HCT116 (cell line): ENCODE data around the gene FEZF1. TPM values are rescaled to one million over a fixed set of nuclear protein-coding genes. Genes with fewer than 3 reads are reported as not detected.
A peak's percentile ranks its signal among the peaks of the same experiment; 100 is the strongest.

ENCODE experiments used
- ATAC-seq: fragments of 200-7000 bp; cut with Tn5 transposase; 2 replicates; pipeline ENCODE4 v1.9.1; 2020; ENCODE audit warnings: mild to moderate bottlenecking, moderate library complexity
- BruUV-seq: library from RNA; stranded (reverse); fragments of 400-500 nt; replicated peaks from 2 replicates; lab custom pipeline; 2021; lab: Mats Ljungman, UMichigan
- CTCF ChIA-PET: fragments of 300-600 bp; sonication (Branson Sonifier 250); formaldehyde crosslinking; loops from one replicate; lab custom pipeline; 2021; ENCODE audit warnings: antibody characterized with exemption; lab: Charles Lee
- POLR2A ChIA-PET: fragments of 300-600, 350-600 bp; sonication (Branson Sonifier 250); formaldehyde crosslinking; loops from one replicate; lab custom pipeline; 2021; ENCODE audit warnings: antibody characterized with exemption; lab: Charles Lee
- RAD21 ChIA-PET, 2 experiments: fragments of 300-600 bp; sonication (Branson Sonifier 250); formaldehyde crosslinking; loops; one replicate each; lab custom pipeline; 2023; ENCODE audit warnings: low total read pairs in 2 of 2; ENCODE audit not compliant: uncharacterized antibody in 2 of 2, unreplicated experiment in 2 of 2, low non-redundant PET in 1 of 2; lab: Charles Lee
- DNase-seq: peaks from one replicate; pipeline ENCODE4 v3.0.0-alpha.2; 2010; ENCODE audit warnings: low read depth, low spot score
- H2AFZ ChIP-seq: fragments of 200-600 bp; shearing (Covaris generic), sonication (generic); 2 replicates; pipeline ENCODE4 v1.6.1; 2017; ENCODE audit warnings: low read depth, mixed run types, mixed read lengths, antibody characterized with exemption, low read length; ENCODE audit not compliant: poor library complexity, severe bottlenecking
- H3K27ac ChIP-seq: 2 replicates; pipeline ENCODE4 v1.5.1; 2012; ENCODE audit warnings: low read depth, low read length
- H3K27me3 ChIP-seq: fragments of 200-600 bp; sonication (generic); 2 replicates; pipeline ENCODE4 v1.6.1; 2016; ENCODE audit warnings: mixed run types, low read length, mixed read lengths; ENCODE audit not compliant: insufficient read depth
- H3K36me3 ChIP-seq, 2 experiments: fragments of 200-500 bp in 1 of 2; fragments of 200-600 bp in 1 of 2; sonication (Bioruptor generic) in 1 of 2; sonication (generic) in 1 of 2; 2 replicates each; pipeline versions ENCODE4 v1.5.1 to v1.6.1; 2014 to 2016; ENCODE audit warnings: low read length in 2 of 2, inconsistent platforms in 1 of 2, mixed read lengths in 1 of 2, mixed run types in 1 of 2; ENCODE audit not compliant: insufficient read depth in 2 of 2, control insufficient read depth in 1 of 2
- H3K4me1 ChIP-seq, 2 experiments: fragments of 200-600 bp in 1 of 2; sonication (generic) in 1 of 2; 2 replicates each; pipeline versions ENCODE4 v1.5.1 to v1.6.1; 2012 to 2017; ENCODE audit warnings: low read length in 2 of 2, inconsistent platforms in 1 of 2, mild to moderate bottlenecking in 1 of 2, mixed read lengths in 1 of 2, mixed run types in 1 of 2, moderate library complexity in 1 of 2; ENCODE audit not compliant: insufficient read depth in 2 of 2, control insufficient read depth in 1 of 2
- H3K4me2 ChIP-seq: fragments of 200-600 bp; sonication (generic); 2 replicates; pipeline ENCODE4 v1.6.1; 2017; ENCODE audit warnings: mixed run types, low read length, mixed read lengths
- H3K4me3 ChIP-seq, 2 experiments: fragments of 200-600 bp in 1 of 2; sonication (generic) in 1 of 2; replicated peaks in 1 of 2; 2 replicates each; pipeline ENCODE4 v1.5.1; 2011 to 2016; ENCODE audit warnings: low read length in 2 of 2, control low read depth in 1 of 2, low read depth in 1 of 2, mild to moderate bottlenecking in 1 of 2, mixed read lengths in 1 of 2, mixed run types in 1 of 2
- H3K79me2 ChIP-seq: fragments of 200-600 bp; sonication (generic); 2 replicates; pipeline ENCODE4 v1.6.1; 2017; ENCODE audit warnings: mild to moderate bottlenecking, mixed run types, low read length, moderate library complexity, mixed read lengths; ENCODE audit not compliant: insufficient read depth
- H3K9ac ChIP-seq: fragments of 200-600 bp; sonication (generic); 2 replicates; pipeline ENCODE4 v1.6.1; 2016; ENCODE audit warnings: low read length, mixed read lengths
- H3K9me2 ChIP-seq: fragments of 200-600 bp; sonication (generic), shearing (Covaris generic); 2 replicates; pipeline ENCODE4 v1.6.1; 2017; ENCODE audit warnings: mixed run types, mild to moderate bottlenecking, moderate library complexity; ENCODE audit not compliant: insufficient read depth
- H3K9me3 ChIP-seq, 2 experiments: fragments of 200-500 bp in 1 of 2; fragments of 200-600 bp in 1 of 2; sonication (Bioruptor generic) in 1 of 2; sonication (generic) in 1 of 2; 2 replicates each; pipeline ENCODE4 v1.6.1; 2014 to 2017; ENCODE audit warnings: low read length in 2 of 2, mixed read lengths in 2 of 2, inconsistent platforms in 1 of 2, low read depth in 1 of 2, mild to moderate bottlenecking in 1 of 2, mixed run types in 1 of 2, moderate library complexity in 1 of 2; ENCODE audit not compliant: control insufficient read depth in 1 of 2, insufficient read depth in 1 of 2
- H4K20me1 ChIP-seq: fragments of 200-600 bp; sonication (generic), shearing (Covaris generic); 2 replicates; pipeline ENCODE4 v1.6.1; 2017; ENCODE audit warnings: mixed run types, mild to moderate bottlenecking, moderate library complexity; ENCODE audit not compliant: insufficient read depth
- ELF1 ChIP-seq: IDR thresholded peaks from 2 replicates; pipeline ENCODE4 v1.6.1; 2012; ENCODE audit warnings: low read depth, borderline replicate concordance
- JUND ChIP-seq: IDR thresholded peaks from 2 replicates; pipeline ENCODE4 v1.6.1; 2012
- POLR2AphosphoS5 ChIP-seq: IDR thresholded peaks from 2 replicates; pipeline ENCODE4 v1.6.1; 2011; ENCODE audit warnings: mild to moderate bottlenecking, low read depth, low read length, moderate library complexity
- SIN3A ChIP-seq: IDR thresholded peaks from 2 replicates; pipeline ENCODE4 v1.6.1; 2012; ENCODE audit warnings: low read depth
- SP1 ChIP-seq: IDR thresholded peaks from 2 replicates; pipeline ENCODE4 v1.6.1; 2012; ENCODE audit warnings: low read depth
- TCF7L2 ChIP-seq: IDR thresholded peaks from 2 replicates; pipeline ENCODE4 v1.7.0; 2011; ENCODE audit warnings: borderline replicate concordance, inconsistent platforms; ENCODE audit not compliant: insufficient read depth, insufficient read length; ENCODE audit errors: extremely low read depth
- intact Hi-C: fragments of 100-400 bp; cut with micrococcal nuclease; formaldehyde crosslinking; loops from 2 replicates; pipeline ENCODE4 v1.10.0; 2022
- total RNA-seq: library from RNA; stranded (reverse); gene quantifications from one replicate; pipeline ENCODE4 v1.2.1, GENCODE V29; 2021; ENCODE audit not compliant: unreplicated experiment
- TF ChIP-seq, protein P1 (sequence below): IDR thresholded peaks from 2 replicates; pipeline ENCODE4 v1.6.1; 2012

FEZF1 gene
- total RNA-seq, 1 experiment from 2014 or later: 0.37 TPM

DNA sequence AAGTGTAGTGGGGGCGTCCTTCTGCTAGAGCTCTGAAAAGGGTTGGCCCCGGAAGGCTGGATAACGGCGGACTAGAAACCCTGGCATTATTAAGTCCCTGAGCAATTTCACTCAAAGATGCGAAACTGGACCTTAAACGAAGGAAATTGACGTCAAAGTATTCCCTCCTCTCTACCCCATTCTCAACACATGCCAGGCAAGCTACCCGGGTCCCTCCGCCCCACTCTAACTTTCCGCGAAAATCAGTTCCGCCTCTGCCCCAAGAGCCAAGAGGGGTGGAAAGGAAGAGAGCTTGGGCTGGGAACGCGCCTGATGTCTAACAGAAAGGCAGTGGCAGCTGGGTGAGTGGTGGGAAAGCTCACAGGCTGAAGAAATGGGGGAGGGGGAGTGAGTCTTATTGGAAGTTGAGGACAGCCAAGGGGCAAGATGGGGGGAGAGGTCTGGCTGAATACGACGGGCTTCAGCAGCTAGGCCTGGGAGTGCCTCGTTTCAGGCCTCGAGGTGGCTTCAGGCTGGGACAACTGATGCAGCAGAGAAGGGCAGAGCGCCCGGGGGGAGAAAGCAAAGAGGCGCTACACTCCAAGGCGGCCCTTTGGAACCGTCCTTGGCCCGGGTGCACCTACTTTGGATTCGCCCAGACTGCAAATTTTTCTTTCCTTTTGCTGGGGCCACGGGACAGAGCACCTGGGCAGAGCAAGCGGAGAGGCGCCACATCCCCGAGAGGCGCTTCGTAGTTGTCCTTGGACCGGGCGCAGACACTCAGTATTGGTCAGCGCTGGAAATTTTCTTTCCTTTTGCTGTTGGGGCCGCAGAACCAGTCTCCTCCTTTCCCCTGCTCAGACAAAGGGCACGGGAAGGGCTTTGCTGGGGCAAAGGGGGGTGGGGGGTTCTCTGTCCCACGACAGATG lies 2.0 kb upstream of the FEZF1 start:
- peak overlapping the region; percentile 91 for H3K4me2 ChIP-seq
- TSS peak; percentile 32 for BruUV-seq
- intact Hi-C loops: no loop called here
- H3K4me1 ChIP-seq: peaks cover 0 to 12% of the 10 kb centered on the region in 2 experiments; a peak in 3 of 4 replicates
- H4K20me1 ChIP-seq: no peaks in the 10 kb centered on the region
- no peak overlapping the region; the same call in 1 of the 2 replicates for H3K27ac ChIP-seq
- H3K27me3 ChIP-seq: no peaks in the 10 kb centered on the region
- peak overlapping the region; percentile 51 for H3K9ac ChIP-seq
- TF ChIP-seq SP1: no peak
- POLR2A ChIA-PET: interaction anchor here (1.4 kb wide), 1 partner anchor 8 kb away, joined by 3 read pairs; no protein-coding TSS in a partner anchor
- no peak for DNase-seq
- H3K9me2 ChIP-seq: no peaks in the 10 kb centered on the region
- H3K9me3 ChIP-seq: no peaks in the 10 kb centered on the region
- no peak for ATAC-seq
- RAD21 ChIA-PET: no interaction called here
- peak overlapping the region; percentile 59 for H2AFZ ChIP-seq
- H3K79me2 ChIP-seq: no peaks in the 10 kb centered on the region
- CTCF ChIA-PET: interaction anchor here (0.9 kb wide), 1 partner anchor 12 kb away, joined by 3 read pairs; no protein-coding TSS in a partner anchor
- peak overlapping the region; percentile 69 to 77 for H3K4me3 ChIP-seq
- H3K36me3 ChIP-seq: no peaks in the 10 kb centered on the region; a peak in 1 of 4 replicates

DNA sequence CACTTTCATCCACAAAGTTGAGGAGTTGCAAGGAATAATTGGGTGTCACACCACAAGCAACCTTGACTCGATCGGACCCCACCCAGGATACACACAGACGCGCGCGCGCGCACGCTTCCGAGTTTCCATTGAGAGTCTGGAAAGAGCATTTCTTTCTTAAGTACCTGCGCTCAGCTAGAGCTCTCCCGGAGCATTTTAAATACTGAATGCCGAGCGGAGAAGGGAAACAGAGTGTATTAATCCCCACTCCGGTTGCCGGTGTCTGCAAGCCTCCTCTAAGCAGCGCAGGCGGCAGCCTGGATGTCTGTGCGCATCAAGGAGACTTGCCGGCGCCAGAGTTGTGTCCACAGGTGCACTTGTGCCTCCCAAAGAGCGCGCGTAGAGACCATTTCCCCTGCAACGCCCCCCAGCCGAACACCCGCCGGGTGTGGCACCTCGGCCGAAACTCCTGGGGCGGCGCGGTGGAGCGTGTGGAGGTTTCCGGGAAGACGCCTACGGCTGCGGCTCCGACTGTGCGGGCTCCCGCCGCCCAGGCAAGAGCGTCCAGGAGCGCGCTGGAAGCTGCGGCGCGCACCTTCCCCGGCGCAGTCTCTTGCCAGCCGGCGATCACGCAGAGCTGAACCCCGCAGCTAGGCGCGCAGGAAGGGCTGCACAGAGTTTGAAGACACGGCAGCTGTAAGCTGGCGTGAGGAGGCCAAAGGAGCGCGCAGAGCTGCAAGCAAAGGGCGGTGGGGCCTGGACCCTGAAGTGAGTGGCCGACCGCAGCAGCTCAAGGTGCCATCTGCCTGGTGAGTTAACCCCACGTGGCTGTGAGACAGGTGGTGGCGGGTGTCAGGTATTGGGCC lies 1.1 kb upstream of the FEZF1 start:
- H3K79me2 ChIP-seq: no peaks in the 10 kb centered on the region
- H4K20me1 ChIP-seq: no peaks in the 10 kb centered on the region
- POLR2A ChIA-PET: interaction anchor here (1.4 kb wide), 1 partner anchor 9 kb away, joined by 3 read pairs; no protein-coding TSS in a partner anchor
- peak overlapping the region; percentile 91 for H3K4me2 ChIP-seq
- CTCF ChIA-PET: interaction anchor here (0.9 kb wide), 1 partner anchor 11 kb away, joined by 3 read pairs; no protein-coding TSS in a partner anchor
- peak overlapping the region; percentile 44; the same call in 1 of the 2 replicates for H3K27ac ChIP-seq
- TF ChIP-seq ELF1 (no peak), POLR2AphosphoS5 (peak; percentile 38; the same call in 1 of the 2 replicates), SIN3A (no peak), JUND (no peak), TCF7L2 (no peak)
- TF ChIP-seq, protein P1, sequence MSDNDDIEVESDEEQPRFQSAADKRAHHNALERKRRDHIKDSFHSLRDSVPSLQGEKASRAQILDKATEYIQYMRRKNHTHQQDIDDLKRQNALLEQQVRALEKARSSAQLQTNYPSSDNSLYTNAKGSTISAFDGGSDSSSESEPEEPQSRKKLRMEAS: no peak; the same call in 1 of the 2 replicates
- no peaks in the 10 kb centered on the region for H3K9me2 ChIP-seq
- H3K4me3 ChIP-seq: peak overlapping the region; percentile 69 to 77
- intact Hi-C loops: loop anchor here (2.0 kb wide), 1 partner anchor 67 kb away; no protein-coding TSS in a partner anchor
- peak; percentile 26 for DNase-seq
- H3K9me3 ChIP-seq: no peaks in the 10 kb centered on the region
- peak overlapping the region; percentile 97 for H2AFZ ChIP-seq
- H3K36me3 ChIP-seq: no peaks in the 10 kb centered on the region; a peak in 1 of 4 replicates
- H3K9ac ChIP-seq: peak overlapping the region; percentile 51
- no TSS peak for BruUV-seq
- no peaks in the 10 kb centered on the region for H3K27me3 ChIP-seq
- RAD21 ChIA-PET: no interaction called here
- peak; percentile 81 for ATAC-seq
- peaks cover 0 to 12% of the 10 kb centered on the region in 2 experiments; a peak in 3 of 4 replicates for H3K4me1 ChIP-seq
